ENCODE results near the gene CYP39A1. TPM values are rescaled to one million over a fixed set of nuclear protein-coding genes. Genes with fewer than 3 reads are reported as not detected.

The CYP39A1 gene
- total RNA-seq, 2 experiments from 2014 or later = not detected

DNA sequence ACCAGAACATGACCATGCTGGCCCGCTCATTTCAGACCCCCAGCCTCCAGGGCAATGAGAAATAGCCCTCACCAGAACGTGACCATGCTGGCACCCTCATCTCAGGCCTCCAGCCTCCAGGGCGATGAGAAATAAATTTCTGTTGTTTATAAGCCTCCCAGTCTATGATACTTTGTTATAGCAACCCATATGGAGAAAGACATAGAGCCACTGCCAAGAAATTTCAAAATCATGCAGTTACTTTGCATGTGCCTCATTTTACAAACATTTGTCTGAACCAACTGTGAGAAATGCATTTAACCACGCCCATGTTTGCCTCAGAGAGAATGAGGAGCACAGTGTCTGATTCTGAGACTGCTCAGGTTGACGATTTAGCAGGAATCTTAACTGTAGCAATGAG, 15.5 kb downstream of the CYP39A1 start:
- ChIA-PET POLR2A (no interaction called here), CTCF (no interaction called here)
- Mint-ChIP-seq H3K9me3 (no peaks in the 10 kb centered on the region), H3K27ac (no peak overlapping the region), H3K27me3 (peaks cover 15% of the 10 kb centered on the region), H3K4me3 (no peak overlapping the region), H3K4me1 (no peaks in the 10 kb centered on the region), H3K36me3 (ENCODE audit: low read depth) (no peaks in the 10 kb centered on the region)
- DNase-seq = no peak

- no peaks in the 10 kb centered on the region for H3K4me1 Mint-ChIP-seq
- H3K27me3 Mint-ChIP-seq = peaks cover 18% of the 10 kb centered on the region
- no peaks in the 10 kb centered on the region for H3K9me3 Mint-ChIP-seq
- ChIA-PET CTCF (no interaction called here), POLR2A (no interaction called here)
- DNase-seq = no peak
- no peak overlapping the region for H3K4me3 Mint-ChIP-seq
- no peak overlapping the region for H3K27ac Mint-ChIP-seq
- H3K36me3 Mint-ChIP-seq (ENCODE audit: low read depth) = no peaks in the 10 kb centered on the region
These were observed 17.2 kb downstream of the CYP39A1 start for GRCh38 chr6:46635462-46635861.

DNA sequence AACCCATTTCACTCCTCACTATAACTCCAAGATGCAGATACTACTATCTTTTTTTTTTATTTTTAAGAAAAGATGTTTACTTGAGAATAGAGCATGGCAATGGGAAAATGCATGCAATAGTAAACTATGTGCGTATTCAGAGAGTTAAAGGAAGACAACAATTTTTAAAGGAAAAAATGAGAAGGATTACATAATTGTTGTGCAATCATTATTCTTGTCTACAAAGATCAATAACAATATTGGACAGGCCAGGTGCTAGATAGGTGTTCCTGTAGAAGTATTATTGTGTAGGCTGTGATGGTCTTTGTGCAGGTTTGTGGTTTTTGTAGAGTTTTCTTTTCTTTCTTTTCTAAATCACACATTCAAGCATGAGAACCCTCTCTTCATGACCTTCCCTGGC, 20.6 kb downstream of the CYP39A1 start:
- DNase-seq = no peak
- ChIA-PET CTCF (no interaction called here), POLR2A (interaction anchor here (0.7 kb wide), 1 partner anchor 364 kb away, joined by 3 read pairs; no protein-coding TSS in a partner anchor)
- Mint-ChIP-seq H3K4me1 (no peaks in the 10 kb centered on the region), H3K4me3 (no peak overlapping the region), H3K27me3 (peaks cover 5% of the 10 kb centered on the region), H3K36me3 (ENCODE audit: low read depth) (no peaks in the 10 kb centered on the region), H3K27ac (no peak overlapping the region), H3K9me3 (no peaks in the 10 kb centered on the region)

DNA sequence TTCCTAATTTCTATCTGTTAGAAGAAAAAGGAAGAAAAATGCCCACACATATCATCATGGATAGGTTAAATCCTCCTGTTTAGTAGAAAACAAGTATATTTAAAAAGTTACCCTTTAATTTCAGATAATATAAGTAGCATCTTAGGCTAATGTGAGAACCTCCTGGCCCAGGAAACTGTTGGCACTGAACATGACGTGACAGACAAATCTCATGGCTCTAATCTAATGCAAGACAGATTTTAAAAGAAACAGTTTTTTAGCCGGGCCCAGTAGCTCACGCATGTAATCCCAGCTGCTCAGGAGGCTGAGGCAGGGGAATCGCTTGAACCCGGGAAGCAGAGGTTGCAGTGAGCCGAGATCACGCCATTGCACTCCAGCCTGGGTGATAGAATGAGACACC, 22.9 kb downstream of the CYP39A1 start:
- no peaks in the 10 kb centered on the region for H3K9me3 Mint-ChIP-seq
- no peak overlapping the region for H3K27ac Mint-ChIP-seq
- no peak for DNase-seq
- POLR2A ChIA-PET = no interaction called here
- H3K4me3 Mint-ChIP-seq = no peak overlapping the region
- CTCF ChIA-PET = no interaction called here
- H3K27me3 Mint-ChIP-seq = peaks cover 5% of the 10 kb centered on the region
- H3K4me1 Mint-ChIP-seq = peaks cover 3% of the 10 kb centered on the region
- no peaks in the 10 kb centered on the region for H3K36me3 Mint-ChIP-seq (ENCODE audit: low read depth)

- Mint-ChIP-seq H3K4me3 (no peak overlapping the region), H3K27me3 (peaks cover 3% of the 10 kb centered on the region), H3K27ac (no peak overlapping the region), H3K4me1 (peaks cover 3% of the 10 kb centered on the region), H3K9me3 (no peaks in the 10 kb centered on the region), H3K36me3 (ENCODE audit: low read depth) (no peaks in the 10 kb centered on the region)
- CTCF ChIA-PET = no interaction called here
- no peak for DNase-seq
- POLR2A ChIA-PET = no interaction called here
These were observed 23.6 kb downstream of the CYP39A1 start for GRCh38 chr6:46628976-46629375.

- H3K9me3 Mint-ChIP-seq = no peaks in the 10 kb centered on the region
These were observed 24.1 kb downstream of the CYP39A1 start for GRCh38 chr6:46628498-46628897.

GRCh38 chr6:46626976-46627375, 25.6 kb downstream of the CYP39A1 start:
- peaks cover 11% of the 10 kb centered on the region for H3K27me3 Mint-ChIP-seq
- POLR2A ChIA-PET = no interaction called here

More at GRCh38 chr6:46628498-46628897, 24.1 kb downstream of the CYP39A1 start:
- Mint-ChIP-seq H3K36me3 (ENCODE audit: low read depth) (no peaks in the 10 kb centered on the region), H3K4me3 (no peak overlapping the region), H3K27me3 (peaks cover 7% of the 10 kb centered on the region), H3K4me1 (peaks cover 3% of the 10 kb centered on the region), H3K27ac (no peak overlapping the region)
- CTCF ChIA-PET = no interaction called here
- POLR2A ChIA-PET = no interaction called here
- DNase-seq = no peak

DNA sequence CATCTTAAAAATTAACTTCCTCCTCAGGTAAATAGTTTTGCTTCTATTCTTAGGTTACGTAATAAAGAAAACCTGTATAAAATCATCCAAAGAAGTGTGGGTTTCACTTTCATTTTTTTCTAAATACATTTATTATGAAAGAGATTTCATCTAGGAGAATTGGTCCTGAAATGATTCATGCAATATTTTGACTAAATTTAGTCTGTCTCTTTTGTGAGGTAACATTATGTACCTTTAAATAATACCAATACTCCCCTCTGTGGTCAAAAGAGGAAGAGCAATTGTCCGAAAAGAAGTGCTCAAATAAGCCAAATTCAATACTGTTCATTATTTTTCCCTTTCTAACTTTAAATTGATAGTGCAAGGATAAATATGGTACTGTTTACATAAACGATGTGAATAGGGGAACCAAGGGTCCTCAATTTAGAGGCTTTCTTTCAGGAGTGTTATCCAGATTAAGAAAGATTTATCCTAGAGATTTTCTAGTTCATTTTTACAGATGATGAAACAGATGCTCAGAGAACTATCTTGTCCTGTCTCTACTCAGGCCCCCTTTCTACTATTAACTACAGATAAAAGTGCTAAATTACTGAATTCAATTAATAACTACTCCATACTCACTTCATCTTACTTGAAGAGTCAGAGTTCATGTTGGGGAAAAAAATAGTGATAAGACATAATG, 26.2 kb downstream of the CYP39A1 start:
- CTCF ChIA-PET = no interaction called here

More at GRCh38 chr6:46626976-46627375, 25.6 kb downstream of the CYP39A1 start:
- Mint-ChIP-seq H3K36me3 (ENCODE audit: low read depth) (no peaks in the 10 kb centered on the region), H3K9me3 (no peaks in the 10 kb centered on the region), H3K4me1 (peaks cover 3% of the 10 kb centered on the region), H3K4me3 (no peak overlapping the region), H3K27ac (no peak overlapping the region)
- CTCF ChIA-PET = no interaction called here
- no peak for DNase-seq

DNA sequence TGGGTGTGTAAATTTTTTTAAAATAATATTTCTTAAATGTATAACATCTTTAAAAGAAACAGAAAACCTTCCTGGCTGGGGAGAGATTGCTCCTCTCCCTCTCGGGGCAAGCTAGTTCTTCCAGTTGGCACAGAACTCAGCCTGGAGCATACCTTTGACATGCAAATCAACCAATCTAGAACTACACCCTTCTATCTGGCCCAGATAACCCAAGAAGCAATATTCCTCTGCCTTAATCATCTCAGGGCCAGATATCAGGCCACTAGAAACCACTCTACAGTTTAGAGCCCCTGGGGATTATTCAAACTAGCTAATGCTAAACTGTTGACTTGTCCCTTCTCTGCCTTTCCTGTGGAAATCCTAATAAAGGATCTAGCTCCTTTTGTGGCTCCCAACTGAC, 33.9 kb downstream of the CYP39A1 start:
- H3K36me3 Mint-ChIP-seq (ENCODE audit: low read depth) = no peaks in the 10 kb centered on the region
- H3K4me3 Mint-ChIP-seq = no peak overlapping the region
- no peaks in the 10 kb centered on the region for H3K9me3 Mint-ChIP-seq
- ChIA-PET CTCF (no interaction called here), POLR2A (no interaction called here)
- peaks cover 21% of the 10 kb centered on the region for H3K27me3 Mint-ChIP-seq
- no peak overlapping the region for H3K27ac Mint-ChIP-seq
- no peaks in the 10 kb centered on the region for H3K4me1 Mint-ChIP-seq
- DNase-seq = no peak

More for the DNA sequence above, 26.2 kb downstream of the CYP39A1 start:
- peaks cover 3% of the 10 kb centered on the region for H3K4me1 Mint-ChIP-seq
- H3K27ac Mint-ChIP-seq = no peak overlapping the region
- no peaks in the 10 kb centered on the region for H3K9me3 Mint-ChIP-seq
- no peak for DNase-seq
- H3K4me3 Mint-ChIP-seq = no peak overlapping the region
- H3K36me3 Mint-ChIP-seq (ENCODE audit: low read depth) = no peaks in the 10 kb centered on the region
- POLR2A ChIA-PET = no interaction called here
- peaks cover 8% of the 10 kb centered on the region for H3K27me3 Mint-ChIP-seq

DNA sequence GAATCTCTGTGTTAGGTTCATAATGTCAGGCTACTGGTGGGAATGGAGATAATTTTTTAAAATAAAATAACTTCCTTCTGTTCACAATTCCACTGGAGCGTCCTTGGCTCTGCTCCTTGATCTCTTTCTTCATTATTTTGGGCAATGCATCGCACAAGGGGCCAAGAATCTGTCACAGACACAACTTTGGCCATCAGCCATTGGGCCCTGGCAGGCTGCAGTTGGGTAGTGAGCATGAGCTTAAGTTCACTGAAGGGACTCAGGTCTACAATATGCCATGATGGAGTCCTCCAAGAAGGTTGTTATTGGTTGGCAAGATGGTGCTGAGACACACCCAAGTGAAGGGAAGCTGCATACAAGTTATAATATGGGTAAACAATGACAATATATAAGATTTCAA, 40.0 kb downstream of the CYP39A1 start:
- CTCF ChIA-PET = no interaction called here
- Mint-ChIP-seq H3K36me3 (ENCODE audit: low read depth) (no peaks in the 10 kb centered on the region), H3K4me3 (no peak overlapping the region), H3K4me1 (no peaks in the 10 kb centered on the region), H3K9me3 (no peaks in the 10 kb centered on the region), H3K27me3 (peaks cover 6% of the 10 kb centered on the region), H3K27ac (no peak overlapping the region)
- POLR2A ChIA-PET = no interaction called here
- DNase-seq = no peak

DNA sequence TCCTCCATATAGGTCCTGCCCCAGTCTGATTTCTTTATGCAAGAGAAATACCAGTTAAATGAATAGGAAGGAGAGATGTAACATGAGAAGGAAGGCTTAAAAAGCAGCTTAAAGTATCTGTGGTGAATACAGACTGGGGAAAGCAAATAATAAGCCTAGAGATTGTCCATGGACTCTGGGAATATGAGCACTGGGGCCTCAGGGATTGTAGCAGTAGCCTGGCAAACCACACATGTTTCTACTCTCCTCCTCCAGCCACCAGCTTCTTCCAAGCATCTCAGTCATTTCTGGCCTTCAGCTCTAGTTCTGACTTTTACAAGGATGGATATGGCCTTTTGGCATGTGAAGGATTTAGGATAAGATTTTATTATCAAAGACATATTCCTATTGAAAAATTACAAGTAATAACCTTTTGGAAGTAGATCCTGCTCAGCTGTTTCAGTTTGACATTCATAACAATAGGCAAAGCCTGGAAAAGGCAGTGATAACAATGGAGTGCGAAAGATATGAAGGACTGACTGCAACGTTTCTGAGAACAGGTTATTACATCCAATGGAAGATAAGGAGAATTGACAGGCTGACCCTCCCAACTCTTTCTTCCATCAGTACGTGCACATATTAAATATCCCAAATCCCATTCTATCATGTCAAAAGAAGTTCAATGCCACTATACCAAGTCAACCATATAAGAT, 41.6 kb downstream of the CYP39A1 start:
- POLR2A ChIA-PET = no interaction called here
- Mint-ChIP-seq H3K9me3 (no peaks in the 10 kb centered on the region), H3K4me1 (no peaks in the 10 kb centered on the region), H3K27me3 (peaks cover 6% of the 10 kb centered on the region), H3K36me3 (ENCODE audit: low read depth) (no peaks in the 10 kb centered on the region), H3K4me3 (no peak overlapping the region), H3K27ac (no peak overlapping the region)
- CTCF ChIA-PET = no interaction called here
- DNase-seq = no peak

DNA sequence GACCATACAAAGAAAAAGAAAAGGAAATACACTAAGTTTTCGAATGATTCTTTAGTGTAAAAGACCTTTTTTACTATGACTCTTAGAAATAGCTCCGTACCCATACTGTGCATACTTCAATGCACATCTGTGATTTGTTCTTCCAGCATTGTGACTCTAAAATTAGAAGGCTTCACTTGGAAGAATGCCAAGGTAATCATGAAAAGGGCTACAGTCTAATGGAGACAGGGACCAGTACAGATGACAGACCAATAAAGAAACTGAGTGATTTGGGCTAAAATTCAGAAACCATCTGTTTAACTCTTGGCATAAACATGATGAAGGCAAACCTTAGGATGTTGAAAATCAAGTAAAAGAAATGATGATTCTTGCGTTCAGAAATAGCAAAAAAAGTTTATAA, 46.3 kb downstream of the CYP39A1 start:
- CTCF ChIA-PET = no interaction called here
- POLR2A ChIA-PET = no interaction called here
- Mint-ChIP-seq H3K27ac (no peak overlapping the region), H3K9me3 (no peaks in the 10 kb centered on the region), H3K36me3 (ENCODE audit: low read depth) (no peaks in the 10 kb centered on the region), H3K4me1 (peaks cover 1% of the 10 kb centered on the region), H3K4me3 (no peak overlapping the region), H3K27me3 (peaks cover 4% of the 10 kb centered on the region)
- DNase-seq = no peak

DNA sequence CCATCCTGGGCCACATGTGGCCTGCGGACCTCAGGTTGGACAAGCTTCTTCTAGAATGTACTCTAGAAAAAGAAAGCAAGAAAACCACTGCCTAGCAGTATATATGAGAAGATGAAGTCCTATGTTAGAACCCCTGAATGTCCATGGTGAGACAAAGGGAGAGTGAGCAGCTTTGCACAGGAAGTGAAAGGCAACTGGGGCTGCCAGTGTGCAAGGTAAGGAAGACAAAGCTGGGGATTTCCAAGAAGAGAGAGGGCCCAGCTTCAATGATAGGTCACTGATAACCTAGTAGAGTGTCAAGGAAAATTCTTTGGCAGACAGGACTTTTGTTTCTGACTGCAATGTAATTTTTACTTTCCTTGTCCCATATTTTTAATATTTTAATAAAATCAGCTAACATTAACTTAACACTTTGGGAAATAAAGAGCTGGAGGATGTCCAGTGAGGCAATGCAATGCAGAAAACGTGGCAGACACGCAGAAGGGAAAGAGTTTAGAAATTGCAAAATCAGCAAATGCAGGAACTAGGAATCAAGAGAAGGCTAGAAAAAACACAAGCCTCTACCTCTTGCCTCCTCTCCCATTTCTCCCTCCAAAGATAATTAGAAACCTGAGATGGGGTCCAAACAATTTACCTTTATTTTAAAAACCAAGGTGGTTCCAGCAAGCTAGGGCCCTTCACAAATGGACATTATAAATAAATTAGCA, 47.4 kb downstream of the CYP39A1 start:
- ChIA-PET CTCF (no interaction called here), POLR2A (no interaction called here)
- Mint-ChIP-seq H3K4me3 (no peak overlapping the region), H3K27me3 (peaks cover 4% of the 10 kb centered on the region), H3K36me3 (ENCODE audit: low read depth) (no peaks in the 10 kb centered on the region), H3K27ac (no peak overlapping the region), H3K4me1 (peaks cover 1% of the 10 kb centered on the region), H3K9me3 (no peaks in the 10 kb centered on the region)
- no peak for DNase-seq

DNA sequence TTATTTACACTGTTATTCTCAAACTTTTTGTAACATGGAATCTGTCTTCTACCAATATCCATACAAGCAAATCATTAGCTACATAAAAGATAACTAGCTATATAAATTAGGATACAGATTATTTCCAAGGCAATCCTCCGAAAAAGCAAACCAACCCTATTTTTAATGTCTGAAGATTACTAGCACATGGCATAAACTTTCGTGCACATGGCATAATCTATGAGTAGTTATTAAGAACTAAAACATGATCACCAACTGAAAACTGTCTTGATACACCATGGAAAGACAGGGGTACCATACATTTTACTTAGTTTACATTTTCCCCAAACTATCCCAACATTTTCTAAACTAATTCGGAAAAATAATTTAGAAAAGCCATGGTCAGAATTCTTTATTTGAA, 54.4 kb downstream of the CYP39A1 start:
- H3K36me3 Mint-ChIP-seq (ENCODE audit: low read depth) = no peaks in the 10 kb centered on the region
- H3K27me3 Mint-ChIP-seq = peaks cover 5% of the 10 kb centered on the region
- POLR2A ChIA-PET = no interaction called here
- peaks cover 2% of the 10 kb centered on the region for H3K9me3 Mint-ChIP-seq
- H3K4me3 Mint-ChIP-seq = no peak overlapping the region
- CTCF ChIA-PET = no interaction called here
- H3K4me1 Mint-ChIP-seq = no peaks in the 10 kb centered on the region
- H3K27ac Mint-ChIP-seq = no peak overlapping the region
- DNase-seq = no peak

Measured in activated CD4-positive, alpha-beta memory T cell treated with anti-CD3 and anti-CD28 coated beads, Interleukin-2, amount 10 ng/mL, durations not matched to agents 7 days and 5 days (primary cell).